Fibroblast of villous mesenchyme (primary cell): ENCODE results near the gene CXCR5. TPM values are rescaled to one million over a fixed set of nuclear protein-coding genes. Genes with fewer than 3 reads are reported as not detected.

Source experiments
- DNase-seq: peaks from one replicate; pipeline ENCODE4 v3.0.0-alpha.2; 2010; ENCODE audit warnings: low read depth
- H3K4me3 ChIP-seq: 2 replicates; pipeline ENCODE4 v1.5.1; 2011; ENCODE audit warnings: low read depth, mild to moderate bottlenecking, low read length
- total RNA-seq: library from RNA; depleted of rRNA; stranded (reverse); fragments of >200 nt; gene quantifications from 2 replicates; pipeline ENCODE4 v1.2.3, GENCODE V29; 2012
- TF ChIP-seq, protein P1 (sequence below): IDR thresholded peaks from 2 replicates; pipeline ENCODE4 v1.5.1; 2012; ENCODE audit warnings: low read depth, mild to moderate bottlenecking, low read length; ENCODE audit not compliant: insufficient read depth

The CXCR5 gene
- total RNA-seq, 1 donor: not detected

DNA sequence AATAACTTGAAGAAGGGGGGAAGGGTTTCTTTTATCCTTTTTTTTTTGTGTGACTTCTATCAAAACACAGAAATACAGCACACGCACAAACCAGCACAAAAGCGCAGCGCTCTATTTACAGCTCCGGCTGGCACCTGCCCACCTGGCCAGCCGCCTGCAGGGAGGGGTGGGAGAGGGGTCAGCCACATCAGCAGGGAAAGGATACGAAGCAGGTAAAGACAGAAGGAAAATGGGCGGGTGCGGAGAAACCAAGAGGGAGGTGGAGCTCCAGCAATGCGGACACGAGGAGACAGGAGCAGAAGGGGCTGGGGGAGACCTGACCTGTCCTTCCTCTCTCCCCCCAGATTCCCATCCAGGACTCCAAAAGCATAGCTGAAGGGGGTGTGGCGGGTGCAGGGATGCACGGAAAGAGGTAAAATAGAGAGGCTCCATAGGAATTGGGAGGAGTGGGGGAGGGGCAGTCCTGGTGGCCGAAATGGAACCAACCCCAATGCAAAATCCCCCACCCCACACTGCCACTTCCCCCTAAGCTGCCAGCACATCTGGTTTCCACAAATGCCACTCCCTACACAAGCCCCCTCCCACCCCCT is 14.1 kb downstream of the CXCR5 start:
- TF ChIP-seq, protein P1, sequence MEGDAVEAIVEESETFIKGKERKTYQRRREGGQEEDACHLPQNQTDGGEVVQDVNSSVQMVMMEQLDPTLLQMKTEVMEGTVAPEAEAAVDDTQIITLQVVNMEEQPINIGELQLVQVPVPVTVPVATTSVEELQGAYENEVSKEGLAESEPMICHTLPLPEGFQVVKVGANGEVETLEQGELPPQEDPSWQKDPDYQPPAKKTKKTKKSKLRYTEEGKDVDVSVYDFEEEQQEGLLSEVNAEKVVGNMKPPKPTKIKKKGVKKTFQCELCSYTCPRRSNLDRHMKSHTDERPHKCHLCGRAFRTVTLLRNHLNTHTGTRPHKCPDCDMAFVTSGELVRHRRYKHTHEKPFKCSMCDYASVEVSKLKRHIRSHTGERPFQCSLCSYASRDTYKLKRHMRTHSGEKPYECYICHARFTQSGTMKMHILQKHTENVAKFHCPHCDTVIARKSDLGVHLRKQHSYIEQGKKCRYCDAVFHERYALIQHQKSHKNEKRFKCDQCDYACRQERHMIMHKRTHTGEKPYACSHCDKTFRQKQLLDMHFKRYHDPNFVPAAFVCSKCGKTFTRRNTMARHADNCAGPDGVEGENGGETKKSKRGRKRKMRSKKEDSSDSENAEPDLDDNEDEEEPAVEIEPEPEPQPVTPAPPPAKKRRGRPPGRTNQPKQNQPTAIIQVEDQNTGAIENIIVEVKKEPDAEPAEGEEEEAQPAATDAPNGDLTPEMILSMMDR: no peak
- no peak overlapping the region for H3K4me3 ChIP-seq

GRCh38 chr11:118898400-118899295 is 15.0 kb downstream of the CXCR5 start:
- no peak for DNase-seq
- no peak overlapping the region for H3K4me3 ChIP-seq
- TF ChIP-seq, protein P1: no peak

More for the DNA sequence above, 14.1 kb downstream of the CXCR5 start:
- no peak for DNase-seq

DNA sequence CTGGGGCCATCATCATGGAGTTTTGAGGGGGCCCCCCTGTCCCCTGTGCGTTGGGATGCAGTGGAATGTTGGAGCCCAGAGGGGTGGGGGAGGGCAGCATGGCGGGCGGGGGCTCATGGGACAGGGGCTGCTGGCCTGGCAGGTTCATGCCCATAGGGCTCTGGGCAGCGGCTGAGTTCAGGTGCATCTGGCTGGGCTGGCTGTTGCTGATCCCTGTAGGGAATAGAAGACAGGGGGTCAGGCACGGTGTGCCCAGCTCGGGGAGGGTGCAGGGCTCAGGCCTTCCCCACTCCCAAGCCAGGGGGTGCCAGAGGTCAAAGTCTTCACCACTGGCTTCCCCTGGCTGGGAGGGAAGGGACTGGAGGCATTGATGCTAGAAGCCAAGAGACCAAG is 15.6 kb downstream of the CXCR5 start:
- H3K4me3 ChIP-seq: no peak overlapping the region
- TF ChIP-seq, protein P1: no peak
- no peak for DNase-seq

- TF ChIP-seq, protein P1: no peak
- DNase-seq: no peak
- H3K4me3 ChIP-seq: no peak overlapping the region
Measured at GRCh38 chr11:118899706-118900360, 16.1 kb downstream of the CXCR5 start.

DNA sequence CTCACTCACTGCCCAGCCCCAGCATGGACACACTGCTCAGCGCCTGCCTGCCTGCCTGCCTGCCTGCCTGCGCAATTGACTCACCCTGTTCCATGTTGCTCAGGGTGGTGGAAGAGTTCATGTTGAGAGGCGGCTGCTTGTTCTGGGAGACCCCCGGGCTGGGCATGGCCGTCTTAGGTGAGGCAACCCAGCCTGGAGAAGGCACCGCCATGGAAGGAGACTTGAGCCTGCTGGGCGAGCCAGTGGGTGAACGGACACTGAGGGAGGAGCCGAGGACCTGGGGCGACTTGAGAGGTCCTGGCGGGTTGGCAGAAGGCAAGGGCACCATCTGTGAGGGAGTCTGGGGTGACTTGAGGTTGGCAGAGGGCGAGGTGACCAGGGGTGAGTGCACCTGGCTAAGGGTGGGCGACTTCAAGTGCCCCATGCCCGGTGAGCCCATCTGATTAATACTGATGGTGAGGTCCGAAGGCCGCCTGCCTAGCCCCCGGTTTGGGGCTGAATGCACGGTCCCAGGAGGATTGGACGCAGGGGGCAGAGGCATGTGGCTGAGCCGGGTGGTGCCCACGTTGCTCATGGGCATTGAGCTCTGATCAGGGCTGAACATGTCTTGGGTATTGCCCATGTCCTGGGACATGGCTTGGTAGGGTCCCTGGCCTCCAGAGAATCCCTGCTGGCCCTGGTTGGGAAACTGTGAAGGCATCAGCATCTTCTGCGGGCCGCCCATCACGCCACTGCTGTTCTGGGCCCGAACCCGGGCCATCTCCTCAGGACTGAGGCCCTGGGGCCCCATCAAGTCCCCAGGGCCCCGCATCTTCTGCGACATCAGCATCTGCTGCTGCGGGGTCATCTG is 17.1 kb downstream of the CXCR5 start:
- no peak overlapping the region for H3K4me3 ChIP-seq
- no peak for DNase-seq

More for the DNA sequence above, 17.1 kb downstream of the CXCR5 start:
- TF ChIP-seq, protein P1: no peak
